Activated CD4-positive, alpha-beta T cell treated with anti-CD3 and anti-CD28 coated beads for 4 hours (primary cell): Measurements from ENCODE around the gene CBX4.
A peak's percentile ranks its signal among the peaks of the same experiment; 100 is the strongest.
"Not testable (repeated sequence)": the region's sequence is repeated elsewhere in the genome, so short reads cannot be mapped to it uniquely, and the experiment has no call there.

Source experiments
- DNase-seq, 2 donors: peaks; one replicate each; pipeline ENCODE4 v3.0.0-alpha.2; 2020

Gene CBX4

DNA sequence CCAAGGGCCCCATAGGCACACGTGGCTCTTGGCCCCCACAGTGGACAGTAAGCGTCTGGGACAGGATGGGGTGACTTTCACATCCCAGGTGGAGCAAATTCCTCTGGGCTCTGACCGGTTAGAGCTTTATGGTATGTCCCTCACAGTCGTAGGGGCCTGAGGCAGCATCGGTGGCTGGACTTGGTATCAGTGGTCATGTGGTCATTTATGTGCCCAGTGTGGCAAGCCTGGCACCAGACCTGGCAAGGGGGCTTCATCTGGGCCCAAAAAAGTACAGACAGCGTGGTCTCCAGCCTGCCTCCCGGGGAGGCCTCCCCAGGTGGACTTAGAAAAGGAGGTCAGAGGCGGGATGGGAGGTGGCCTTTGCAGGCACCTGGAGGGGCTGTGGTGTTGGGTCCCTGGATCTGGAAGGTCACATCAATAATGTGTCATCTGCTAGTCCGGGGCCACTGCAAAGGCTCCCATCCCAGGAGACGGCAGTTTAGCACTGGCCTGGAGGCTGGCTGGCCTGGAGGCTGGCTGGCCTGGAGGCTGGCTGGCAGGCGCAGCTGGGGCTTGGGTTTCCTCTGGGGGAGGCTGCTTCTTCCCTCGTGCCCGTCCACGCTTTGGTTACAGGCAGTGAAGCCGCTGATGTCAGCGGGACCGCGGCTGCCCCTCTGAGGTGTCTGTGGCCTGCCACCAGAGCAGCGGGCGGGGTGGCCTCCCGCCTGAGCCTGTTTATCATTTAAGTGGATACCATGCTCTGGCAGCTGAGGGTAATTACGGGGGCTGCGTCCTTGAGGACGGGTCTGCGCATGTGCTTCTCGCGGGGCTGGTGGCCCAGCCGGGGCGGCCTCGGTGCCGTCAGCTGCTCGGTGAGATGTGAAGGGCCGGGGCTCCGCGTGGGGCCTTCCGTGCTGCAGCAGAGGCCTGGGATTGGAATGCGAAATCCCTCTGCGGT is 20.7 kb upstream of the CBX4 start:
- DNase-seq: no peak

DNA sequence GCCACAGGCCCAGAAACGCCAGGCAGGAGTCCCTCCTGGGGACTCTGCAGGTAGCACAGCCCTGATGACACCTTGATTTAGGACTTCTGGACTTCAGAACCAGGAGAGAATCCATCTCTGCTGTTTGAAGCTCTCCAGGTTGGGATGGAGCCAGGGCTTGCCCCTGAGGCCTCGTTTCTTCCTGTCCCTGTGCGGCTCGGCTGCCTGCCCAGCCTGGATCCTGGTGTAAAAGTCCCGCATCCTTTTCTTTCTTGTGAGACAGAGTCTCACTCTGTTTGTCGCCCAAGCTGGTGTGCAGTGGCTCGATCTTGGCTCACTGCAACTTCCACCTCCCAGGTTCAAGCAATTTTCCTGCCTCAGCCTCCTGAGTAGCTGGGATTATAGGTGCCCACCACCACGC is 17.9 kb upstream of the CBX4 start:
- no peak for DNase-seq

DNA sequence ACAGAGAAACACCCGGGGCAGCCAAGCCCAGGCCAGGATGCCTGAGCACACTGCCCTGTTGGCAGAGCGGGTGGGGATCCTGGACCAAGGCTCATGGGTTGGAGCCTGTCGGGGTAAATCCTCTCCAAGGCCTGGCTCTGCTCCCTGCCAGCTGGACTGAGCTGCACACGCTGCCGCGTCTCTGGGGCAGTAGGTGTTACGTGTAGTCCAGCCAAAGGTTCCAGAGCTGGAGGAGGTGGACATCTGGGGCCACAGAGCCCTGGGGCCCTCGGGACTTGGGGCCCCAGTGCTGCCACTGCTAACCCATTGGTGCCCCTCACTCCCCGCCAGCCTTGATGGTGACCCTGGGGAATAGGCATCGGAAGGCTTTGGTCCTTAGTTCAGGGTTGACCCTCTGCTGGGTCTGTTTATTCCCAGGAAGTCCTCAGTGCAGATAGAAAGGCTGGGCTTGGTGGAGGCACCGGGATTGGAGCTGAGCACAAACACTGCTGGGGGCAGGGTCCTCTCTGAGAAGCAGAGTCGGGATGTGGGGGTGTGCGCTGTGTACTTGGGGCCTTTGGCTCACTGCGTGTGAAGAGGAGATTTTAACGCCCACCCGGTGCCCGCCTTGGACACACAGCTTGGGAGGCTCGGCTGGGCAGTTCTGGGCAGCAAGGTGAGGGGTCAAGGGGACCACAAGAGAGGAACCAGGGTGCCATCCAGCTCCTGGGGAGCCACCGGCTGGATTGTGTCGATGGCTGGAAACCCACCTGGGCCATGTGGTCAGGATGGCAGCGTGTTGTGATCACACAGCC is 16.3 kb upstream of the CBX4 start:
- DNase-seq: no peak

GRCh38 chr17:79854080-79855060 is 15.1 kb upstream of the CBX4 start:
- DNase-seq: no peak

- not testable (repeated sequence) for DNase-seq
Measured at GRCh38 chr17:79853168-79853567, 13.9 kb upstream of the CBX4 start.

- DNase-seq: no peak
Measured at GRCh38 chr17:79852748-79853147, 13.5 kb upstream of the CBX4 start.

DNA sequence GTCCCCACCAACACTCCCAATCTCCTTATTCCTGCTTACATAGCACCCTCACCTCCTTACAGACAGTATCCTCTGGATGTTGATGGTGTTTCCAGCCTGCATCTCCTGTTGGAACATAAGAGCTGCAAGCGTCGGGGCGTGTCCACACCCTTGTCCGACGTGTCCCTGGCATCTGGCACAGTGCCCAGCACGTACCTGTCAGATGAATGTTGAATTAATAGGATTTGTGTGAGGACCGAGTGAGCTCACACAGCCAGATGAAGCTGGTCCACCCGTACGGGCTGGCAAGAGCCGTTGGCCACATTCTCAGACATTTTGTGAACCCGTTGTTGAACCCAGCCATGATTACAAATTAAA is 12.2 kb upstream of the CBX4 start:
- DNase-seq: no peak

- DNase-seq: peak in 1 of 2 donors; percentile 21
Measured at GRCh38 chr17:79850571-79851460, 11.6 kb upstream of the CBX4 start.

- DNase-seq: no peak
Measured at GRCh38 chr17:79849953-79850352, 10.7 kb upstream of the CBX4 start.

DNA sequence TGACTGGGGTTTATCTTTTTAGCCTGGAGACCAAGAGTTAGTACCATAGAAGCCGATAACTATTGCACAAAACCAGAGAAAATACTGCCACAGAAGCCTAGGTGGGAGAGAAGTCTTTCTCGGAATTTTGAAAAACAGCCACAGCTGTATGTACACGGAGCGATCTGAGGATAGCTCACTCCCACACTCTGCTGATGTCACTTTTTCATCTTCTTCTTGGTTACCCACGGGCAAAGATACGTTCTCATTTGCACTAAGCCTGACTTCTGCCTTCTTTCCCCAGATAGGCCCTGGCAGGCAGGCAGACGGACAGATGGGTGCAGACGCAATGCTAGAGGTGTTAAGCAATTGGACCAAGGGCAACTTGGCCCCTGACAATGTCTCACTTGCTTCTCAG is 9.1 kb upstream of the CBX4 start:
- no peak for DNase-seq

DNA sequence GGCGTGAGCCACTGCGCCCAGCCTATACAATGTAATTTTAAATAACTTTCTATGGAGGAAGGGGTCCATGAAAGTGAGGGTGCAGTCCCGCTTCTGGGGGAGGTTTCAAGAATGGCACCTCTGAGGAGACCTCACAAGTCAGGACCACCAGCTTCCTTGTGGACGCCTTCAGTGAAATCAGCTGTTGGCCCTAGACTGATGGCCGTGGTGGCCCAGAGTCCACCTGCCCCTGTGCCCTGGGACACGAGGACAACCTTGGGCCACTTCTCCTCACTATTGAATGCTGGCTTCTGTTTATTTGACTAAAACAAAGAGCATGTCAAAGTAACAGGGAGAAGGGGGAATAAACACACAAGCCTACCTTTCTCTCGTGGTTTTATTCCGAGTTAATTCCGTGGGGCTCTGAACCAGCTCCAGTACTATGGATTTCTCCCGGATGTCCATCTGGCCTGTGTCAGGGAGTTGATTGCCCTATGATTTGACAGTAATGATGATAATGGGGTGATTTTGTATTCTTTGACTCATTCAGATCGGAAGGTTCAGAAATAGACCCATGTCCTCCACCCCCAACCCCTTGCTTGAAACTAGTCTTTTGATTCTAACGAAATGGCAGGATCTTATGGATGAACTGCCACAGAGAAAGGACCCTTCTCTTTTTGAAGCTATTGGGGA is 8.6 kb upstream of the CBX4 start:
- DNase-seq: no peak

DNA sequence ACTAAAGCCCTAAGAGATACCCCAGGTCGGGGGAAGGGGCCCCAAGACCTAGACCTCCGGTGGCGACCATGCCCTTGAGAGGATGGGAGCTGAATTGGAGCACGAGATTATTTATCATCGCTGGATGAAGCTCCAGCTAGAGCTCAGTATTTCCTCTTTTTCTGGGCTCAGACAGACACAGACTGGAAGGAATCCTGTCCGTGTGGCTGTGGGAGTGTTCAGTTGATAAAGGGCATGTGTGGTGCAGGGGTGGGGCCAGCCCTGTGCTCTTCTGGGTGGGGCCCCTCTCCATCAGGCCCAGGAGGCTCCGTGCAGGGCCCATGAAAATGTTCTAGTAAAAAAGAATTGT is 6.3 kb upstream of the CBX4 start:
- no peak for DNase-seq

DNA sequence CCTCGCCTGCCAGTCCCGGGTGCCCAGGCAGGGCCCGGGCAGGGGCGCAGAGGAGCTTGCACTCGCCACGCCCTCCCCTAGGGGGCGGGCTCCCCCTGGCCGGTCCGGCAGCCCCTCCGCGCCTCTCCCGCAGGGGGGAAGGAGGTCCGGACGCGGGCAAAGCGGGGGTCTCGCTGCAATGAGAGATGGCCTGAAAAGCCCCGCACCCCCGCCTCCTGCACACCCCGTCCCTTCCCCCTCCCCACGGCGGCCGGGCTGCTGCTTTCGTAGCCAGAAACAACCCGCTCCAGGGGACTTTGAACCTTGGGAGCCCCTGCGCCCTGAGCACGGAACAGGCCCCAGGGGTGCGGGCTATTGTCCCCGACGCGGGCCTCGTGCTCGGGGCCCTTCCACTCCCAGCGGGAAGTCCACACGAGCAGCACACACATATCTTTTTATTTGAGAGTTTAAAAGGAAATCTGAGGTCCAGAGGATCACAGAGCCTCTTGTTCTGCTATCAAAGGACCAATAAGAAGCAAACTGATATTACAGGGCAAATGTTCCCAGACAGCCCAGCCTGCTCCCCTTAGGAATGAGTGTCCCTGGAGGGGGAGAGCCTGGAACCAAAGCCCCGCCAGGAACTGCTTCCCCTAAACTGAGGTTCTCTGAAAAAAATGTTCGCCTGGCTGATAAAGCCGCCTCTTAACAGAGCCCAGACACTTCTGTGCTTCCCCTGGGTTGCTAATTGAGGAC is 5.8 kb upstream of the CBX4 start:
- DNase-seq: peak; percentile 42 to 46

- no peak for DNase-seq
Measured at GRCh38 chr17:79843816-79844800, 4.9 kb upstream of the CBX4 start.

DNA sequence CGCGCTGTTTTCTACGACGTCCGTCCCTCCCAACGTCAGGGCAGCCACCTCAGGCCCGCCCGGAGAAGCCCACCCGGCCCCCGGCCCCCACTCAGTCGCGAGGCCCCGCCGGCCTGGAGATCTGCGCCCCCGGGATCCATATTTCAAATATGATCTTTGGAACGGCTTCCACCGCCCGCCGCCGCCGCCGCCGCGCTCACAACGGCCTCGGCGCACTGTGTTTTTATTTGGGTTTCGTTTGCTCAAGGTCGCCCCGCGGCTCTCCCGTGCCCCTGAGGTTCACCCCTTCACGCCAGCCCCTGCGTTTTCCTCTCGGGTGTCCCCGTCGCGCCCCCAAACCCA is 4.2 kb upstream of the CBX4 start:
- peak in 1 of 2 donors; percentile 24 for DNase-seq

DNA sequence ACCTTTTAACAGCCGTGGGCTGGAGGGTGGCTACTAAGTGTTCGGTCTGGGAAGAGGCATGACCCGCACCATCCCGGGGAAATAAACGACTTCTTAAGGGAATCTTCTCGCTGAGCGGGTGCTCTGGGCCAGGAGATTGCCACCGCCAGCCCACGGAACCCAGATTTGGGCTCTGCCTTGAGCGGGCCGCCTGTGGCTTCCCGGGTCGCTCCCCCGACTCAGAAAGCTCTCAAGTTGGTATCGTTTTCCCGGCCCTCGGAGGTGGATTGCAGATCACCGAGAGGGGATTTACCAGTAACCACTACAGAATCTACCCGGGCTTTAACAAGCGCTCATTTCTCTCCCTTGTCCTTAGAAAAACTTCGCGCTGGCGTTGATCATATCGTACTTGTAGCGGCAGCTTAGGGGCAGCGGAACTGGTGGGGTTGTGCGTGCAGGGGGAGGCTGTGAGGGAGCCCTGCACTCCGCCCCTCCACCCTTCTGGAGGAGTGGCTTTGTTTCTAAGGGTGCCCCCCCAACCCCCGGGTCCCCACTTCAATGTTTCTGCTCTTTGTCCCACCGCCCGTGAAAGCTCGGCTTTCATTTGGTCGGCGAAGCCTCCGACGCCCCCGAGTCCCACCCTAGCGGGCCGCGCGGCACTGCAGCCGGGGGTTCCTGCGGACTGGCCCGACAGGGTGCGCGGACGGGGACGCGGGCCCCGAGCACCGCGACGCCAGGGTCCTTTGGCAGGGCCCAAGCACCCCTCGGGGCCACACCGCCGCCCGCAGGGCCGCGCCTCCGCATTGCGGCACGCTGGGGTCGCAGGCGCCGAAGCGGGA is 3.6 kb upstream of the CBX4 start:
- DNase-seq: peak in 1 of 2 donors; percentile 26

- no peak for DNase-seq
Measured at GRCh38 chr17:79842136-79842655, 3.0 kb upstream of the CBX4 start.
